Astrocyte (in vitro differentiated cells and primary cell): ENCODE data around the gene AMIGO3. TPM values are rescaled to one million over a fixed set of nuclear protein-coding genes. Genes with fewer than 3 reads are reported as not detected.

Experiments
- DNase-seq: peaks from one replicate; pipeline ENCODE4 v3.0.0-alpha.2; 2010; ENCODE audit warnings: low read depth
- FAIRE-seq: peaks from 2 replicates; lab custom pipeline; 2011; peaks lifted over from hg19 to GRCh38; lab: Jason Lieb, UNC
- H2AFZ ChIP-seq: 2 replicates; pipeline ENCODE4 v1.6.0; 2012; ENCODE audit warnings: low read depth, low read length, inconsistent platforms
- H3K27ac ChIP-seq: 2 replicates; pipeline ENCODE4 v1.5.1; 2011; ENCODE audit warnings: low read depth, low read length, inconsistent platforms
- H3K27me3 ChIP-seq: 2 replicates; pipeline ENCODE4 v1.6.0; 2011; ENCODE audit warnings: low read length, inconsistent platforms; ENCODE audit not compliant: insufficient read depth
- H3K36me3 ChIP-seq: 2 replicates; pipeline ENCODE4 v1.5.1; 2011; ENCODE audit warnings: low read length, inconsistent platforms; ENCODE audit not compliant: insufficient read depth
- H3K4me1 ChIP-seq: 2 replicates; pipeline ENCODE4 v1.5.1; 2011; ENCODE audit warnings: low read length, inconsistent platforms; ENCODE audit not compliant: insufficient read depth
- H3K4me2 ChIP-seq: 2 replicates; pipeline ENCODE4 v1.6.0; 2012; ENCODE audit warnings: low read length, inconsistent platforms
- H3K4me3 ChIP-seq: 2 replicates; pipeline ENCODE4 v1.5.1; 2011; ENCODE audit warnings: low read depth, mild to moderate bottlenecking, low read length, inconsistent platforms; ENCODE audit not compliant: insufficient read depth
- H3K79me2 ChIP-seq: 2 replicates; pipeline ENCODE4 v1.6.0; 2012; ENCODE audit warnings: mild to moderate bottlenecking, low read length, inconsistent platforms; ENCODE audit not compliant: insufficient read depth
- H3K9ac ChIP-seq: 2 replicates; pipeline ENCODE4 v1.6.0; 2012; ENCODE audit warnings: mild to moderate bottlenecking, low read length, inconsistent platforms
- H3K9me3 ChIP-seq: 2 replicates; pipeline ENCODE4 v1.5.1; 2012; ENCODE audit warnings: low read depth, mild to moderate bottlenecking, low read length, inconsistent platforms; ENCODE audit not compliant: insufficient read depth
- H4K20me1 ChIP-seq: 2 replicates; pipeline ENCODE4 v1.6.0; 2012; ENCODE audit warnings: low read length, inconsistent platforms; ENCODE audit not compliant: insufficient read depth
- H3K27ac Mint-ChIP-seq: one replicate; pipeline ENCODE4 v1.8.0; 2021; ENCODE audit warnings: mild to moderate bottlenecking, mixed read lengths; ENCODE audit not compliant: unreplicated experiment
- H3K27me3 Mint-ChIP-seq: one replicate; pipeline ENCODE4 v1.8.0; 2021; ENCODE audit warnings: low read depth, mixed read lengths; ENCODE audit not compliant: unreplicated experiment
- H3K36me3 Mint-ChIP-seq: one replicate; pipeline ENCODE4 v1.8.0; 2021; ENCODE audit warnings: low read depth, mixed read lengths; ENCODE audit not compliant: unreplicated experiment
- H3K4me1 Mint-ChIP-seq: one replicate; pipeline ENCODE4 v1.8.0; 2021; ENCODE audit warnings: low read depth, mixed read lengths; ENCODE audit not compliant: unreplicated experiment
- H3K4me3 Mint-ChIP-seq: one replicate; pipeline ENCODE4 v1.8.0; 2021; ENCODE audit warnings: mild to moderate bottlenecking, moderate library complexity, mixed read lengths; ENCODE audit not compliant: unreplicated experiment
- H3K9me3 Mint-ChIP-seq: one replicate; pipeline ENCODE4 v1.8.0; 2021; ENCODE audit warnings: mild to moderate bottlenecking, mixed read lengths; ENCODE audit not compliant: unreplicated experiment
- EZH2 ChIP-seq: IDR thresholded peaks from 2 replicates; pipeline ENCODE4 v1.6.1; 2012; ENCODE audit warnings: mild to moderate bottlenecking, low read length, inconsistent platforms; ENCODE audit not compliant: insufficient read depth
- total RNA-seq: library from RNA; stranded (reverse); gene quantifications from 2 replicates; pipeline ENCODE4 v1.2.1, GENCODE V29; 2021
- TF ChIP-seq, protein P1 (sequence below): IDR thresholded peaks from 2 replicates; pipeline ENCODE4 v1.5.1; 2011; ENCODE audit warnings: low read depth, mild to moderate bottlenecking, inconsistent platforms, low read length, moderate library complexity; ENCODE audit not compliant: insufficient read depth

AMIGO3 gene
- total RNA-seq, 1 donor from 2014 or later = 0.16 TPM

DNA sequence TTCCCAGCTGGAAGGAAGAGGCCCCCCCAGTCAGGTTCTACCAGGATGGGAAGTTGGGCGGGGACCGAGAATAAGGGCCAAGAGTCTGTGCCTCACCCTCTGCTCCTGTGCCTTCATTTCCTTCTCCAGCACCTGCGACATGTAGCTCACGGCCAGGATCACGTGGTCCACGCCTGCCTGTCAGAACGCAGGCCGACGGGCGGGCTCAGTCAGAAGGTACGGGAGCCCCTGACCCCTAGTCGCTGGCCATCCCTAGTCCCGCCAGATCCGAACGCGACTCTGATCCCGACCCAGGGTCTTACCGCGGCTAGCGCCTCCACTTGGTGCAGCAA, 3.8 kb upstream of the AMIGO3 start:
- Histone ChIP-seq H3K79me2 (peaks cover 33% of the 10 kb centered on the region), H4K20me1 (peaks cover 37% of the 10 kb centered on the region), H2AFZ (peak overlapping the region; percentile 50), H3K27ac (peak overlapping the region; percentile 88), H3K9me3 (no peaks in the 10 kb centered on the region), H3K4me1 (peaks cover 26% of the 10 kb centered on the region), H3K4me3 (peak overlapping the region; percentile 97), H3K36me3 (peaks cover 13% of the 10 kb centered on the region), H3K4me2 (peak overlapping the region; percentile 86), H3K9ac (peak overlapping the region; percentile 99), H3K27me3 (no peaks in the 10 kb centered on the region)
- TF ChIP-seq, protein P1, sequence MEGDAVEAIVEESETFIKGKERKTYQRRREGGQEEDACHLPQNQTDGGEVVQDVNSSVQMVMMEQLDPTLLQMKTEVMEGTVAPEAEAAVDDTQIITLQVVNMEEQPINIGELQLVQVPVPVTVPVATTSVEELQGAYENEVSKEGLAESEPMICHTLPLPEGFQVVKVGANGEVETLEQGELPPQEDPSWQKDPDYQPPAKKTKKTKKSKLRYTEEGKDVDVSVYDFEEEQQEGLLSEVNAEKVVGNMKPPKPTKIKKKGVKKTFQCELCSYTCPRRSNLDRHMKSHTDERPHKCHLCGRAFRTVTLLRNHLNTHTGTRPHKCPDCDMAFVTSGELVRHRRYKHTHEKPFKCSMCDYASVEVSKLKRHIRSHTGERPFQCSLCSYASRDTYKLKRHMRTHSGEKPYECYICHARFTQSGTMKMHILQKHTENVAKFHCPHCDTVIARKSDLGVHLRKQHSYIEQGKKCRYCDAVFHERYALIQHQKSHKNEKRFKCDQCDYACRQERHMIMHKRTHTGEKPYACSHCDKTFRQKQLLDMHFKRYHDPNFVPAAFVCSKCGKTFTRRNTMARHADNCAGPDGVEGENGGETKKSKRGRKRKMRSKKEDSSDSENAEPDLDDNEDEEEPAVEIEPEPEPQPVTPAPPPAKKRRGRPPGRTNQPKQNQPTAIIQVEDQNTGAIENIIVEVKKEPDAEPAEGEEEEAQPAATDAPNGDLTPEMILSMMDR = no peak
- Mint-ChIP-seq H3K27me3 (no peaks in the 10 kb centered on the region), H3K27ac (peak overlapping the region; percentile 94), H3K36me3 (peaks cover 6% of the 10 kb centered on the region), H3K4me1 (peaks cover 10% of the 10 kb centered on the region), H3K9me3 (peaks cover 3% of the 10 kb centered on the region), H3K4me3 (peak overlapping the region; percentile 94)
- peak; percentile 29 for DNase-seq
- FAIRE-seq = no peak

GRCh38 chr3:49722896-49723295, 3.4 kb upstream of the AMIGO3 start:
- H3K27ac ChIP-seq = peak overlapping the region; percentile 88

More at GRCh38 chr3:49722896-49723295, 3.4 kb upstream of the AMIGO3 start:
- Histone ChIP-seq H3K27me3 (no peaks in the 10 kb centered on the region), H3K36me3 (peaks cover 11% of the 10 kb centered on the region), H3K79me2 (peaks cover 33% of the 10 kb centered on the region), H2AFZ (no peak overlapping the region), H3K9me3 (no peaks in the 10 kb centered on the region), H4K20me1 (peaks cover 40% of the 10 kb centered on the region), H3K4me3 (peak overlapping the region; percentile 97), H3K9ac (peak overlapping the region; percentile 99), H3K4me1 (peaks cover 26% of the 10 kb centered on the region), H3K4me2 (peak overlapping the region; percentile 86)
- H3K27ac Mint-ChIP-seq = peak overlapping the region; percentile 94
- DNase-seq (no peak), FAIRE-seq (no peak)
- peak overlapping the region; percentile 94 for H3K4me3 Mint-ChIP-seq
- H3K9me3 Mint-ChIP-seq = peaks cover 3% of the 10 kb centered on the region
- H3K27me3 Mint-ChIP-seq = no peaks in the 10 kb centered on the region
- peaks cover 10% of the 10 kb centered on the region for H3K4me1 Mint-ChIP-seq
- peaks cover 6% of the 10 kb centered on the region for H3K36me3 Mint-ChIP-seq
- TF ChIP-seq, protein P1 = no peak
- no peak for TF ChIP-seq EZH2
